DND-41 (cell line): Measurements from ENCODE around the gene MPP7.
A peak's percentile ranks its signal among the peaks of the same experiment; 100 is the strongest.

Source experiments
- ATAC-seq: fragments of 200-7000 bp; cut with Tn5 transposase; 3 replicates; pipeline ENCODE4 v1.9.1; 2021; ENCODE audit warnings: low read depth; ENCODE audit not compliant: insufficient read depth
- DNase-seq: peaks from one replicate; pipeline ENCODE4 v3.0.0-alpha.2; 2020
- H2AFZ ChIP-seq: 2 replicates; pipeline ENCODE4 v1.6.0; 2012; ENCODE audit warnings: low read depth, low read length
- H3K27ac ChIP-seq: 2 replicates; pipeline ENCODE4 v1.5.1; 2012; ENCODE audit warnings: low read length, inconsistent platforms
- H3K27me3 ChIP-seq: fragments of 200-600 bp; sonication (generic); 2 replicates; pipeline ENCODE4 v1.6.0; 2012; ENCODE audit warnings: low read length, mild to moderate bottlenecking, inconsistent platforms; ENCODE audit not compliant: insufficient read depth, poor library complexity
- H3K36me3 ChIP-seq: 2 replicates; pipeline ENCODE4 v1.5.1; 2012; ENCODE audit warnings: low read length, inconsistent platforms; ENCODE audit not compliant: insufficient read depth
- H3K4me1 ChIP-seq: 2 replicates; pipeline ENCODE4 v1.5.1; 2012; ENCODE audit warnings: mild to moderate bottlenecking, low read length; ENCODE audit not compliant: insufficient read depth
- H3K4me2 ChIP-seq: 2 replicates; pipeline ENCODE4 v1.6.0; 2012; ENCODE audit warnings: mild to moderate bottlenecking, moderate library complexity, low read length, inconsistent platforms; ENCODE audit not compliant: insufficient read depth
- H3K4me3 ChIP-seq, 2 experiments: fragments of 200-600 bp in 1 of 2; shearing (Covaris generic) in 1 of 2; 2 replicates each; pipeline ENCODE4 v1.5.1; 2012 to 2016; ENCODE audit warnings: inconsistent platforms in 2 of 2, low read length in 2 of 2, mild to moderate bottlenecking in 2 of 2, low read depth in 1 of 2, moderate library complexity in 1 of 2
- H3K79me2 ChIP-seq: 2 replicates; pipeline ENCODE4 v1.6.0; 2012; ENCODE audit warnings: low read length, inconsistent platforms; ENCODE audit not compliant: insufficient read depth
- H3K9ac ChIP-seq: 2 replicates; pipeline ENCODE4 v1.6.0; 2012; ENCODE audit warnings: low read depth, mild to moderate bottlenecking, inconsistent platforms, low read length, moderate library complexity
- H3K9me3 ChIP-seq: 2 replicates; pipeline ENCODE4 v1.5.1; 2012; ENCODE audit warnings: low read length, moderate library complexity, mild to moderate bottlenecking, inconsistent platforms; ENCODE audit not compliant: insufficient read depth, severe bottlenecking
- H4K20me1 ChIP-seq: 2 replicates; pipeline ENCODE4 v1.6.0; 2012; ENCODE audit warnings: low read length; ENCODE audit not compliant: insufficient read depth
- EZH2 ChIP-seq: IDR thresholded peaks from 3 replicates; pipeline ENCODE4 v1.6.1; 2012; ENCODE audit warnings: borderline replicate concordance, low read depth, mild to moderate bottlenecking, moderate library complexity, low read length, inconsistent platforms; ENCODE audit not compliant: severe bottlenecking
- TF ChIP-seq, protein P1 (sequence below): IDR thresholded peaks from 2 replicates; pipeline ENCODE4 v1.5.1; 2012; ENCODE audit warnings: borderline replicate concordance, low read length, moderate library complexity, mild to moderate bottlenecking; ENCODE audit not compliant: poor library complexity, severe bottlenecking; ENCODE audit errors: extremely low read depth

MPP7 gene

DNA sequence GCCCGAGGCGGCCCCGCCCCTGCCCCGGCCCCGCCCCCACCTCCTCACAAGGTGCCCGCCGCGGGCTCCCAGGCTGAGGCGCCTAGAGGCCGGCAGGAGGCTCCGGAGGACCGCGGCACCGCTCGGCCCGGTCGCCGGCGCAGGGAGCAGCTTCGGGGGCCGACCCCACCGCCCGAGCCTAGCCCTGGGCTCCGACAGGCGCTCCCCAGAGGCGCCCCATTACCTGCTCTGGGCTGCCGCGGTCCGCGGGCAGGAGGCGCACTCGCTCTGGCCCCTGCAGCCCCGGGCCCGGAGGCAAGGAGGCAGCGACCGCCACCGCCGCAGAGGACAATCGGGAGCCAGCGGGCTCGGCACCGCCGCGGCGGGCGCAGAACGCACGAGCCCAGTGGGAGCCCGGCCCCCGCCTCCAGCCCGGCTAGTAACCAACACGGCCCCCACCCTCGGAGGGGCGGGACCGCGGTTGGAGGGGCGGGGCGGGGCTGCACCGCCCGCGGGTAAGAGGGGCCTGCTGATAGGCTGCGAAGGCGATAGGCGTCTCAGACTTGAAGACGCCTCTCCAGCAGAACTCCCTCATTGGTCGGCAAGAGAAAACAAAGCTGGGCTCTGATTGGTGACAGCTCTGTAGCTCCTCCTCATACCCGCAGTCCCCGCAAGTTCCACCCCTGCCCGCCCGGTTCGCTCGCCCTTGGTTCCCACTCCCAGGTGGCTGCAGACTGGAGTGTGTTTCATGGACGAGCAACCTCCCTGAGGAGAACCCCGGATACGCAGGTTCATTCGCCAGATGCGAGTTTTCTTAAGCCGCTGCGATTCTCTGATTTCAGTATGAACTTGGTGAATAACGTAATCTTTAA is at the start of gene MPP7:
Gene MPP7, minus strand, starts transcription at position 427 of the 851 bp plus-strand sequence. CDS start 64,460 bp downstream, outside the sequence.
- Histone ChIP-seq H3K9ac (peak within 1 kb of the TSS; percentile 42; the same call in 1 of the 2 replicates), H3K9me3 (no peaks in the 10 kb centered on the region), H3K36me3 (no peaks in the 10 kb centered on the region), H4K20me1 (no peaks in the 10 kb centered on the region), H3K27me3 (peaks cover 58% of the 10 kb centered on the region), H3K4me3 (peak within 1 kb of the TSS; percentile 18 to 57; a peak in 3 of 4 replicates), H2AFZ (peak within 1 kb of the TSS; percentile 62), H3K4me1 (peaks cover 16% of the 10 kb centered on the region), H3K79me2 (no peaks in the 10 kb centered on the region), H3K4me2 (peak within 1 kb of the TSS; percentile 71), H3K27ac (no peak within 1 kb of the TSS)
- ATAC-seq (peak; percentile 99), DNase-seq (peak; percentile 92)
- TF ChIP-seq, protein P1, sequence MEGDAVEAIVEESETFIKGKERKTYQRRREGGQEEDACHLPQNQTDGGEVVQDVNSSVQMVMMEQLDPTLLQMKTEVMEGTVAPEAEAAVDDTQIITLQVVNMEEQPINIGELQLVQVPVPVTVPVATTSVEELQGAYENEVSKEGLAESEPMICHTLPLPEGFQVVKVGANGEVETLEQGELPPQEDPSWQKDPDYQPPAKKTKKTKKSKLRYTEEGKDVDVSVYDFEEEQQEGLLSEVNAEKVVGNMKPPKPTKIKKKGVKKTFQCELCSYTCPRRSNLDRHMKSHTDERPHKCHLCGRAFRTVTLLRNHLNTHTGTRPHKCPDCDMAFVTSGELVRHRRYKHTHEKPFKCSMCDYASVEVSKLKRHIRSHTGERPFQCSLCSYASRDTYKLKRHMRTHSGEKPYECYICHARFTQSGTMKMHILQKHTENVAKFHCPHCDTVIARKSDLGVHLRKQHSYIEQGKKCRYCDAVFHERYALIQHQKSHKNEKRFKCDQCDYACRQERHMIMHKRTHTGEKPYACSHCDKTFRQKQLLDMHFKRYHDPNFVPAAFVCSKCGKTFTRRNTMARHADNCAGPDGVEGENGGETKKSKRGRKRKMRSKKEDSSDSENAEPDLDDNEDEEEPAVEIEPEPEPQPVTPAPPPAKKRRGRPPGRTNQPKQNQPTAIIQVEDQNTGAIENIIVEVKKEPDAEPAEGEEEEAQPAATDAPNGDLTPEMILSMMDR: no peak
- no peak for TF ChIP-seq EZH2

DNA sequence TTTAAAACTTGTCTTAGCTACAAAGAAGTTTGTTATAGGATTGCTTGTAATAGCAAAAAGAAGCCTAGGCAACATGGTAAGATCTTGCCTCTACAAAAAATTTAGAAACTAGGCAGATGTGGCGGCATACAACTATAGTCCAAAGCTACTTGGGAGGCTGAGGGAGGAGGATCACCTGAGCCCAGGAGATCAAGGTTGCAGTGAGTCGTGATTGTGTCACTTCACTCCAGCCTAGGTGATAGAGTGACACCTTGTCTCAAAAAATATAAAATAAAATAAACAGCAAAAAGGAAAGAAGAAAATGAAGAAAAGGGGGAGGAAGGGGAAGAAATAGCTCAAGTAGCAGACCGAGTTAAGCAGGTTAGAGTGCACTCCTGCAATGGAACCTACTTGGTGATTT is 47.0 kb upstream of the MPP7 start:
- no peaks in the 10 kb centered on the region for H3K9me3 ChIP-seq
- DNase-seq: no peak
- H3K79me2 ChIP-seq: no peaks in the 10 kb centered on the region
- no peak overlapping the region for H3K9ac ChIP-seq
- TF ChIP-seq EZH2: no peak
- TF ChIP-seq, protein P1: no peak
- H3K4me3 ChIP-seq: no peak overlapping the region
- peaks cover 4% of the 10 kb centered on the region for H3K27me3 ChIP-seq
- no peak for ATAC-seq
- no peaks in the 10 kb centered on the region for H3K36me3 ChIP-seq
- H3K27ac ChIP-seq: no peak overlapping the region
- H3K4me2 ChIP-seq: no peak overlapping the region
- H3K4me1 ChIP-seq: no peaks in the 10 kb centered on the region
- no peak overlapping the region for H2AFZ ChIP-seq
- no peaks in the 10 kb centered on the region for H4K20me1 ChIP-seq

DNA sequence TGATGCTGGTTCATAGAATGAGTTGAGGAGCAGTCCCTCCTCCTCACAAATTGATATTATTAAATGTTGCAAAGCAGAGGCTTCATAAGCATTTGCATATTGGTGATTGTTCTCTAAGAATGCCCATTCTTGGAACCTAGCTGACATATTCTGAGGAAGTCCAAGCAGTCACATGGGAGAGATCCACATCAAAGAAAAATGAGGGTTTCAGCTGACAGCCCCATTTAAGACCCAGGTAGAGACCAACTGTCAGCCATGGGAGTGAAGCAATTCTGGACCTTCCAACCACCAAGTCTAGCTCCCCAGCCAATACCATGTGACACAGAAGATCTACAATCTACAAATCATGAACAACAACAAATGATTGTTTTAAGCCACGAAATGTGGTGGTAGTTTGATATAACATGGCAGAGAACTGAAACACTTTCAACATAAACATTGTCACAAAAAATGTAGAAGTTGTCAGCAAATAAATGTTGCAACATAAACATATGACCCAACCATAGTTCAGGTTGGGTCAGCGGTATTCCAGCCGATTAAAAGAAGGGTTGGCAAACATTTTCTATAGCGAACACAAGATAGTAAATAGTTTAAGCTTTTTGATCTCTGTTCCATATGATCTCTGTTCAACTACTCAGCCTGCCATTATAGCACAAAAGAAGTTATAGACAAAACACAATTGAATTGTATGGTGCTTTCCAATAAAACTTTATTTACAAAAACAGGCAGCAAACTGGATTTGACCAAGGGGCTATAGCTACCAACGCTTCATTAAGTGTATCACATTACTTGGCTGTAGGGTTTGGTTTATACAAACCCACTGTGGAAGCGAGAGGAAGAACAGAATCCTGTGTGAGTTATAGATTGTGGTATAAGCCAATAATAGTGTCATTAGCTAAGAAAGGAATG is 41.4 kb upstream of the MPP7 start:
- no peak overlapping the region for H3K4me3 ChIP-seq
- no peaks in the 10 kb centered on the region for H3K79me2 ChIP-seq
- ATAC-seq (no peak), DNase-seq (no peak)
- no peaks in the 10 kb centered on the region for H3K27me3 ChIP-seq
- TF ChIP-seq, protein P1: no peak
- no peak for TF ChIP-seq EZH2
- no peaks in the 10 kb centered on the region for H3K4me1 ChIP-seq
- no peaks in the 10 kb centered on the region for H3K36me3 ChIP-seq
- no peak overlapping the region for H2AFZ ChIP-seq
- no peak overlapping the region for H3K4me2 ChIP-seq
- H3K9ac ChIP-seq: no peak overlapping the region
- no peak overlapping the region for H3K27ac ChIP-seq
- no peaks in the 10 kb centered on the region for H3K9me3 ChIP-seq
- H4K20me1 ChIP-seq: no peaks in the 10 kb centered on the region
